ENCODE results near the gene GNPDA2.
"Not testable (repeated sequence)": the region's sequence is repeated elsewhere in the genome, so short reads cannot be mapped to it uniquely, and the experiment has no call there.

The GNPDA2 gene

DNA sequence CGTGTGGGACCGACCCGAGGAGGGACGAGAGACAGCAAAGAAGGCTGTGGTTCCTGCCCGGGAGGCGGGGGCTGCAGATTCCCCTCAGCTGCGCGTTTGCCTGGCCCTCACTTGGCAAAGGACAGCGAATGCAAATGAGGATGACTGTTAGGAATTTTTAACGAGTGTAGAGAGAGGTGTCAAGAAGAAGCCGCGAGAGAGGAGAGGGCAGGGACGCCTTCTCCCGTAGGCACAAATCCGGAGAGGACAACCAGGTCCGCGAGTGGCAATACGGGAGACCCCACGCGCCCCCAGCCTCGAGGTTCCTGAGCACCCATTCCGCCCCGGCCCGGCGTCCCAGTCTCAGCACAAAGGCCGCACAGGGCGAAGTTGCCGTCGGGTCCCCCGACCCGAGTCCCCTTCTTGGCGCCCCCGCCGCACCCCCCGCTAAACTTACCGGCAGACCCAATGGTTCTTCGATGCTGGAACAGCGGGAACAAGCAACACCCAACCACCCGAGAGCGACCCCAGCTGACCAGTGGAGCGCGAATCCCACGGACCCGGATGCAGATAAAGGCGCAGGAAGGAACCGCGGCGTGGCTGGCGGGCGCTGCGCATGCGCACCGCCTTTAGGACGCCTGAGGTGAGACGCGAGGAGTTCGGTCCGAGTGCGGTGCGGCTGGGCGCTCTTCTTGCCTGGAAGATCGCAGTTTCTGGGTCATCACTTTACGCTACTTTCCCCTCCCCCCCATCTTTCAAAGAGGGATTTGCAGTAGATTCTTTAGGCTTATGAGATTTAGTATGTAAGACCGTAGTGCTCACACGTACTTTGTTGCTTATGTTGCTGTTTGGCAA lies at the start of gene GNPDA2:
Gene GNPDA2, minus strand, starts transcription at position 519 of the 834 bp plus-strand sequence. CDS start 4,349 bp downstream, outside the sequence.
- peak; percentile 88 for DNase-seq

DNA sequence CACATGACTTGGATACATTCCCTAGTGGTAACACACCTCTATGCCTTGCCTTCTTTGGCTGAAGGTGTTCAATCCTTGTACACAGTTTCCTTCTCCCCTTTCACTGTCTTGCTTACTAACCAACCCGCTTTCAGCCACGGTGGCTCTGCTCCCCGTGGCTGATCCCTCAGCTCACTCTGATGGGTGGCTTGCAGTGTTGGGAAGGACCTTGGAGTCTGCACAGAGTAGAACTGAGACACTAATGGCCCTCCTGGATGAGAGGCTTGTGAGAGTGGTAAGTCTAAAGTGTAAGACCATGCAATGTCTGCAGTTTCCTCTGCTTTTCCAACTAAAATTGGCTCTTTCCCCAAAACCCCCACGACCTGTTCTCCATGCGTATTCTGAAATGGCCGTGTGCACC lies 46.0 kb upstream of the GNPDA2 start:
- DNase-seq: no peak

DNA sequence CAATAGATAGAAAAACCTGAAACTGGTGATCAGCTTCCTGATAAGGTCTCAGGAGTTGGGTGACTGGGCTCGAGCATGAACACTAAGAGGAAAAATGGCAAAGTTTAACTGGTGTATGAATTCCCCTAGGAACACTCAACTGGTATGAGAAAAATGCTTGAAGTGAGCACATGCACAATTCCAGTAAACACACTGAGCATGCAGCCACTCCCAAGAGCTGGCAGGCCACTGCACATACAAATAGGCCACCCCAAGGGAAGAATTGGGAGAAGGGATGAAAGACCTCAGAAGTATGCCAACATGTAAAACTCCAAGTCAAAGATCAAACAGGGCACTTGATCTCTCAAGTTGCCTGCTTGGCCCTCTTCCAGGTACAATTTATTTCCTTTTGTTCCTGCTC lies 45.4 kb upstream of the GNPDA2 start:
- DNase-seq: no peak

DNA sequence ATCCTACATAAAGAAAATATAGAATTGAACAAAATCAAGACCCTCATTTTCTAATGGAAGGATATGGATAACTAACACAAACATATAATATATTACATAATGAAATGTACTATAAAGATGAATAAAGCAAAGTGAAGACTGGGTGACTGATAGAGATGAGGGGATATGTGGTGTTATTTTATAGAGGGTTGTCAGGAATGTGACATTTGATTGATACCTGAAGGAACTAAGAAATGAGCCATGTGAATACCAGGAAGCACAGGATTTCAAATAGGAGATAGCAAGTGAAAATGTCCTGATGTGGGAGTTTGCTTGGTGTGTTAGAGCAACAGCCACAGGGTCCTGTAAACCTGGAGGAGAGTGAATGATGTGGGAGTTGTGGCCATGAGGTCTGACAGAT lies 40.1 kb upstream of the GNPDA2 start:
- no peak for DNase-seq

DNA sequence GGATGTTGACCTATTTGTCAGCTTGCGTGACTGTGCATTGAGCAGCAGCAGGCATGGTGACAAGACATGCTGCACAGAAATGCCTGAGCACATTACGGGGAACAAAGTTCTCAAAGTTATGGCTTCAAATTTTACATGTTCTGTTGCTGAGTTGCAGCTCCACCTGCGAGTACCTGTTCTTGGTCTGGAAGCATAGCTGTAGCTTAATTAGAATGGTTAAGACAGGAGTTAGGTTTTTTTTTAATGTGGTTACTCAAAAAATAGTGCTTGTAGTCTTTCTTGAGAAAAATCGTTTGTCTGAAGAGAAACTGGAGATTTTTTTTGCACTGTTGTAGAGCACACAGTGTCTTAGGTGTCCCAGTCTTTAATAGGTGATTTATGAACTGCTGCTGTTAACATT lies 38.8 kb upstream of the GNPDA2 start:
- no peak for DNase-seq

DNA sequence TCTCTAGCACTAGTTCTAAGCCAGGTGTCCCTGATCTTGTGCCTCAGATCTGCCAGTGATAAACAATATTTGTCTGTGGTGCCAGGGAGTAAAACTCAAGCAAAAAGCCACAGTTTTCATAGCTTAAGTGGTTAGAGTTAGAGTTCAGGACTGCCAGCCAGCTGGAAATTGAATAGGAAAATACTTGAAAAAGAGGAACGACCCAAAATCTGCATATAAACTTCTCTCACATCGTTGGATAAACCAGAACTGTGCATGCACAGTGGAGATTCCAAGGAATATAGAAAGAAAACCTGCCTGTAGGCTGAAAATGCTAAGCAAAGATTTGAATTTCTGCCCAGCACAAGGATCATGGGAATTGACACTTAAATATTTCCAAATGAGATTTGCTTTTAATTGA lies 35.0 kb upstream of the GNPDA2 start:
- no peak for DNase-seq

DNA sequence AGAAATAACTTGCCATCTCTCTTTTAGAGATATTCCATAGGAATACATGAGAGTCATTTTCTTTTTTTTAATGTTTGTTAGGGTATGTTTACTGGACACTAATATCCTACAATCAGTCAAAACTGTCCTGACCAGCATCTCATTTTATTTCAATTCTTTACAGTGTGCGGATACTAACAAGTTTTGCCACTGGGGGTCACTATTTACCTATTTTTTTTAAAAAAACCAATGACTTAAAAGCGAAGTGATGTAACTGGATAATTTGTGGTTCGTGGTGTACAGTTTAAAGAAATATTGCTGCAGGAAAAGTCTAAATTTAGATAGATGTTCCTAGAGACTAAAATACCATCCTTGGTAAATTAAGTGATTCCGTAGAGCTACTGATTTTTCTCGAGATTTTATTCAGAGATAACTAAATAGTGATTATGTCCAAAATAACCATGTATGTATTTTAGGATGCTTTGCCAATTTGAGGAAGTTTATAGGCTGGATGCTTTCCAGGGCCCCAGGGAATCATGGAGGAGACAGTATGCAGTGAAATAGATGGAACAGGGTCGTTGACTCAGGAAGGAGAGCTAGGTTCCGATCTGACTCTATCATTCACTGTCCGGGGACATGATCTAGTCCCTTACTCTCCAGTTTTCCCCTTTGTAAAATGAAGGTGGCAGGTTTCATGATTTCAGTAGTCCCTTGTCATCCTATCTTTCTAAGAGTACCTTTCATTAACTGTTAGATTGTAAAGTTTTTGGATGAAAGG lies 34.0 kb upstream of the GNPDA2 start:
- DNase-seq: peak; percentile 28

DNA sequence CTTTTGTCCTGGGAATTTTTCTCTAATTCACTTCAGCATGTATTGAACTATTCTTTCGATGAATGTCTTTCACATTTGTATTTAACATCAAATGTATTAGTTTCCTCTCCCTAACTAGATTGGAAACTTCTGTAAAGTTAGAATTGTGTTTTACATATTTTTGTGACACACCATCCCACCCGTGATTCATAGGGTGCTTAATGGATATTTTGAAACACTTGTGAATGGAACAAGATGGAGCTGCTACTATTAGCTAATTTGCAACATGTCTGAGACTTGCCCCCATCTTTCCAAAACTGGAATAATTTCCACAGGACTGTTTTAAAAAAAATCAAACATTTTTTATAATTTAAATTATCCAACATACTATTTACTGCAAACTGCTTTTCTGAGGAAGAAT lies 30.2 kb upstream of the GNPDA2 start:
- no peak for DNase-seq

DNA sequence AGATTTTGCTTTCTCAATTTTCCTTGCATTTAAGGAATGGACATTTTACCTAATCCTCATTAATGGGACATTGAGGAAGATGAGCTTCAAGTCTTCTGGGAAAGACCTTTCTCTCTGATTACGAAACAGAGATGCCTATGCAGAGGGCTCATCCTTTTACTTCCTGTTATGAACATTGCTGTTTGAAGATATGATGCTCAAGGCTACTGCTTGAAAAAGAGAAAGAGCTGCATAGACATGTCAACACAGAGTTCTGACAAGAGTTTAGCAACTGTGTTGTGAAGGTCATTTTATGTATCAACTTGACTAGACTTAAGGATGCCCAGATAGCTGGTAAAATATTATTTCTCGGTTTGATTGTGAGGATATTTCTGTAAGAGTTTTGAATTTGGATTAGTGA lies 13.8 kb upstream of the GNPDA2 start:
- DNase-seq: no peak

DNA sequence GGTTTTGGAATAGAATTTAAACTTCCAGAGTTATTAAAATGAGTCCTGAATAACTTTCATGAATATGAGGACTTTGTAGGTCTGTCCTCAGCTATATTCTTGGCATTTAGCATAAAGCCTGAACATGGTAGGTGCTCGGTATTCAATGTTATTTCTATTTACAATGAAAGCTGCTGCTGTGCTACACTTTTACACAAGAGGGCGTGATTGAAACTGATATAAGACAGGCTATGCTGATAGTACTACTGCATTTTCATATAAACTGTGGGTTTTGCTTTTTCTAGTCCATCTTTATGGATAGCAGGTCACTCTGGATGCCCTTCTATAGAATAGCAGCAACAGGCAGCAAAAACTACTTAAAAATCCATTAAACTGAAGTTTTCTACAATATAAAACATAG lies 12.3 kb upstream of the GNPDA2 start:
- DNase-seq: no peak

DNA sequence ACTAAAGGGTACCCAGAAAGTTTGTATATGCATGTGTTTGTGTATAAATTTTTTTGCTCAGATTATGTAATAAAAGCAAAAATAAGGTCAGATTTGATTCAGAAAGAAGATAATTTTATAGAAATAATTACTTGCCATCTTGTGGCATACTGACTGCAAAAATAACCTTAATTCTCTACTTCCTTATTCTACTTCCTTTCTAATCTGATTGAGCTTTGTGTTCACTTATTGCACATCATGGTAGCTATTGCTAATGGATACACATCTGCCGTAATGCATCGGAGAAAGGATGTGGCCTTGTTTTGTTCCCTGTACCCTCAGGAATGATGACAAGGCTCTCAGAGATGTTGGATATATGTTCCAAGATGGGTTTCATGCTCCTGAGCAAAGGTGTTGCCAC lies 10.5 kb upstream of the GNPDA2 start:
- DNase-seq: no peak

DNA sequence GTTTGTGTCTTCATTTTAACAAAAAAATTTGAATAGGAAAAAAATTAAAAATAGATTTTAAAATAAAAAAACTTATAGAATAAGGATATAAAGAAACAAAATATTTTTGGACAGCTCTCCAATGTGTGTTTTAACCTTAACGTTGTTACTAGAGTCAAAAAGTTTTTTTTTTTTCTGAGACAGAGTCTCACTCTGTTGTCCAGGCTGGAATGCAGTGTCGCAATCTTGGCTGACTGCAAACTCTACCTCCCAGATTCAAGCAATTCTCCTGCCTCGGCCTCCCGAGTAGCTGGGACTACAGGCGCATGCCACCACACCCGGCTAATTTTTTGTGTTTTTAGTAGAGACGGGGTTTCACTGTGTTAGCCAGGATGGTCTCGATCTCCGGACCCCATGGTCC lies 2.3 kb upstream of the GNPDA2 start:
- not testable (repeated sequence) for DNase-seq

DNA sequence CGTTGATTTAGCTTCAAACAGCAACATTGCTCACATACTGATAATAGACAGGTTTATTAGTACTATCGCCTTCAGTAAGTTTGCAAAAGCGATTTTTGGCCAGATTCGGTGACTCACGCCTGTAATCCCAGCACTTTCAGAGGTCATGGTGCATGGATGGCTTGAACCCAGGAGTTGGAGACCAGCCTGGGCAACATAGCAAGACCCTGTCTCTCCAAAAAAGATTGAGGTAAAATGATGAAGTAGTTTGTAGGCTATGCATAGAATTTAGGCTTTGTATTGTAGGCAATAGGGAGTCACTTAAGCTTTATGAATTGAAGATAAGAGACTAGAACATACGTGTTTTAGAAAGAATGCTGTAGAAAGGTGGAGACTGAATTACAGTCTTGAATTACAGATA lies 1.1 kb upstream of the GNPDA2 start:
- no peak for DNase-seq

DNA sequence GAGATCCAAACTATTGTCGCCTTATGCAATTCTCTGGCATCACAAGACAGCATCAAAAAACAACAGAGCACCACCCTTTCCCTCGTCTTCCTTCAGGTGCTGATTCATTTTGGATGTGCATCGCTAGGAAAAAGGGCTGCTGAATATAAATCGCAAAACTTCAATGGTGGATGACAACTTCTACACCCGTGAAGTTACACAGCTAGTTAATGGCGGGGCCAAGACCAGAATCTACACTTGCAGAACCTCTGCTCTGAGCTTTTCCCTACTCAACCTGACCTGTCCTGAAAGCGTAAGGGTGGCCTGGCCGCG lies 674 bp downstream of the GNPDA2 start:
- no peak for DNase-seq

DNA sequence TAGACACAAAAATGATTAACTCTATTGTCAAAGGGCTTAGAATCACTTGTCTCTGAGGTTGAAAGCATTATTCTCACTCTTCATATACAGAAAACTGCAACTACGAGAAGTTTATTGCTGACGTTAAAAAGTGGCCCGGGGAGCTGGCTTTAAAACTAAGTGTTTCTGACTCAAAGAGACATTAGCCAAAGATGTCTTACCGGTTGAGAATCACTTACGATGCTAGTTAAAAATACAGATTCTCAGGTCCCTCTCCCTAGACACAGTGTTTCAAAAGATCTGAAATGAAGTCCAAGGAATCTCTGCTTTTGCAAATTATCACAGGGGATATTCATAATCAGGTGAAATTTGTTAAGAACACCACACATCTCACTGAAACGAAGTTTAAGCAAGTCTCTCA lies 1.2 kb downstream of the GNPDA2 start:
- peak; percentile 7 for DNase-seq

DNA sequence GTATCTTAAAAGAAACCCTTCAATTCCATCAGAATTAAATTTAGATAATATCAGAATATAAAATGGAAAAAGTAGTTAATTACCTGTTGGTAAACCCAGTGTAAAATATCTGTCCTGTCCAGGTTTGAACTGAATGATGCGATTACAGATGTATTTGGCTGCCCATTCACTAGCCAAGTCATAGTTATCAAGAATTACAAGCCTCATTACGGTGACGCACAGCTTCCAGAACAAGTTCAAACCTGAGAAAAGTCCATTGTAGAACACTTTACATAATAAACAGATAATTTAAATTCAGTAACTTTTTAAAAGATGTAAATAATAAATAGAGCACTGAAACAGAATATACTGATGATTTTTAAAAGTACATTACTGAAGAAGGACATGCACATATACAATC lies 4.4 kb downstream of the GNPDA2 start:
- no peak for DNase-seq

DNA sequence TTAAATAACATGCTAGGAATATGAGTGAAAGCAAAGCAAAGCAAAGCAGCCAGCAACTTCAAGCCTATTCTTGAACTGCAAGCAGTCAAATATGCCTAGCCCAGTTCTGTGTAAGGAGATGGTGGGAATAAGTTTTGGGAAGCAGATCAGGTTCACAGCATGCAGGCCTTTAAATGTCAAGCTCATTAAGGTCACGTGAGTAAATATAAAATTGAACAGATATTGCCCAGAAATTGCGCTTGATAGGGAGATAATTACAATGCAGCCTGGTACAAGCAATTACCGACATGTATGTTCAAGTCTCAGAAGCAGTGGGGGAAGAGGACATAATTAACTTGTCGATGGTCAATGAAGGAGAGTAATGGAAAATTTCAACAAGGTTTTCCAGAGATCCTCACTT lies 6.0 kb downstream of the GNPDA2 start:
- DNase-seq: no peak

DNA sequence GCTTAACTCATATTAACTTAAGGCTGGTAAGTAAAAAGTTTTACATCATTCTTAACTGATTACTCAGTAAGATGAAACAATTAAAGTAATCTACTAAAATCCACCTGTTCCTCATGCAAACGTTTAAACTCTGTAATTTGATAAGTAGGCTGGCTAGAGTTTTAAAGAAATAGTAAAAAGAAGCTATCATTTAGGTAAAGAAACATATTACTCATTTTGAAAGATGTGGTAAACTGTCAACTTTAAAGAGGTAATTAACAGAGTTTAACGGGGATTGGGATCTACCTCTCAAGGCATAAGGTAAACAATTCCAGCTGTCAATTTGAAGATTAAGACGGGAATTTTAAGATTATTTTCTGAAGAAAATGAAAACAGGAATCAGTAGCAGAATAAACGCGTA lies 9.8 kb downstream of the GNPDA2 start:
- DNase-seq: no peak

DNA sequence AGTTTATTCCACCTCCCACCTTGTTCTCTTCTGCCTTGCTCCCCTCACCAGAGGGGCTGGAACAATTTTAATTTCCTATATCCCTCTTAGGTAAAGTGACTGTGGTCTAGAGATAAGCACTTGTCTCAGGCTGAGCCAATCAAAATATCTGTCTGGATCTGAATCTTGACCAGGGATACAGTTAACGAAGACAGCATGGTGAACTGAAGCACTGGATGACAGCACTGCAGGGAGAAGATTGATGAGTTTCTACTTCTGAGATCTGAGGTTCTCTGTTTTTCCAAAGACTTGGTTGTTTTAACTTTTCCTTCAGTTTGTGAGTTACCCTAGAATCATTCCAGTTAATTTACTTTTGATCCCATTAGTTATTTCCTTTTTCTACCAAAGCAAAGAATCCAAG lies 13.2 kb downstream of the GNPDA2 start:
- DNase-seq: no peak

DNA sequence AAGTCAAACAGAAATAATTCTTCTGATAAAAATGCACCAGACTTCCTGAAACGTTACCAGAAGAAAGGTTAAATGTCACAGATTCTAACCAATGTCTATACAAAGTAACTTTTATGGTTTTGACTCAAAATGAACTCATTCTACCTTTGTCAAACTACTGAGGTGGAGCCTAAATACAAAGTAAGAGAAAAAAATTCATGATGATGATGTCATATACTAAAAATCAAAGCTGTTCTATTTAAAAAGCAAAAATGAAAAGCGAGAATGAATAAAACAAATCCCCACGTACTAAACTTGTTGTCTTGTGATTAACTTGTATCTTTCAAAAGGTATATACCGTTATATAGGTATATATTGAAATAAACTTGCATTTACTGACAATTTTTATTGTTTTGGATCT lies 21.7 kb downstream of the GNPDA2 start:
- DNase-seq: no peak

DNA sequence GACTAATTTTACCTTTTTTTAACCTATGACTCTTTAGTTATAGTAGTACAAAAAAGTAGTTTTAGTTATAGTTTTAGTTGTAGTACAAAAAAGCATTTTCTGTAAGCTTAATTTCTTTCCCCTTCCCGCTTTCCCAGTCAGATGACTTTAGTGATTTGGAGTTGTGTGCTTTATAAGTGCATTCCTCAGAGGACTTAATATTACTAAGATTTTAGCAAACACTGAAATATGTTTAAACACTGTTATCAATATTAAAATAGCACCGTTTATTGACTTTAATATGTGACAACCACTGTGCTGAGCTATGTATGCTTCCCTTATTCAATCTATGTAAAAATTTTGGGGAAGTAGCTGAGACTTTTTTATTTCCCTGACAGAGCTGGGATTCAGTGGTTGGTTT lies 25.3 kb downstream of the GNPDA2 start:
- DNase-seq: no peak

DNA sequence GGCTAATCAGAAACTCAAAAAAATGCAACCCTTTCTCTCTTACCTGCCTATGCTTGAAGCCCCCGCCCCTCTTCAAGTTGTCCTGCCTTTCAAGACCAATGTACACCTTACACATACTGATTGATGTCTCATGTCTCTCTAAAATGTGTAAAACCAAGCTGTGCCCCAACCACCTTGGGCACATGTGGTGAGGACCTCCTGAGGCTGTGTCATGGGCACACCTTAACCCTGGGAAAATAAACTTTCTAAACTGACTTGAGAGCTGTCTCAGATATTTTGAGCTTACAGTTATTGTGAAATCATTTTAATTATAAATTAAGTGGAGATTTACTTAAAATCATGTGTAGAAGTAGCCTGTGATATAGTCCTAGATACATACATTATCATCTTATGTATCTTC lies 25.9 kb downstream of the GNPDA2 start:
- no peak for DNase-seq

DNA sequence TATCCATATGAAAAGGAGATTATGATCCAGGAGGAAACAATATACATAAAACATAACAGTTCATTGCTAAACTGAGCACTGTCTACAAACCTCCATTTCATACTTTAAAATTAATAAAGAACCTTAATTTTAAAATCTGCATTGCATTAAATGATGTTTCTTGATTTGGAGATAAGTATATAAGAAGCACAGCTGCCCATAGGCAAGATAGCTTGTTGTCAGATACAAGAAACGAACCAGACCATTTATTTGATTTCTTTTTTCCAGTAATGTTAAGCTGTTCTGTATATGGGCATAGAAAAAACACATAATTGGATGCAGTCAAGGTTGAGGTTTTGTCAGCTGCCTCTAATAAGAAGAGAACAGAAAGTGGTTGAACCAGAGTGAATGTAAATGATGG lies 41.7 kb downstream of the GNPDA2 start:
- no peak for DNase-seq

DNA sequence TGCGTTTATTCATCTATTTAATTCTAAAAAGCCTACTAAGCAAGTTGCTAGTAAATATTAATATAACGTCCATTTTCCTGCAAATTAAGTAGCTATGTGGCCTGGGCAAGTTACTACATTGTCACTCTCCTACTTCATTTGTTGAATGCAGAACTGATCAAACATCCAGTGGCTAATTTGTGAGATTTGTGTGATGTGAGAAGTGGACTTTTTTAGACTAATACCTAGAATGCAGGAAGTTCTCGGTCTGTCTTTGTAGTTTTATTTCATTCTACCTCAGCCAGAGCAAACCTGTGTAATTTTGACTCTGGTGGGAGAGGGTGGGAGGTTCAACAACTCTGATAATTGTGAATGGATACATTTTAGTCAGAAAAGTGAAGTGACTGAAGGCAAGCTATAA lies 47.3 kb downstream of the GNPDA2 start:
- DNase-seq: no peak
